Smooth muscle cell (in vitro differentiated cells): ENCODE results near the gene KCTD15. TPM values are rescaled to one million over a fixed set of nuclear protein-coding genes. Genes with fewer than 3 reads are reported as not detected.

Source experiments
- DNase-seq: peaks from one replicate; lab custom pipeline; 2025; ENCODE audit not compliant: unreplicated experiment; lab: John Stamatoyannopoulos, UW
- H2AFZ ChIP-seq: fragments of 200-600 bp; sonication (generic); 2 replicates; pipeline ENCODE4 v1.6.0; 2016; ENCODE audit warnings: antibody characterized with exemption, low read depth, mild to moderate bottlenecking
- H3F3A ChIP-seq: fragments of 200-600 bp; sonication (generic); 2 replicates; pipeline ENCODE4 v1.6.0; 2017; ENCODE audit warnings: antibody characterized with exemption, low read depth
- H3K27ac ChIP-seq: fragments of 200-600 bp; sonication (generic); 2 replicates; pipeline ENCODE4 v1.5.1; 2016; ENCODE audit warnings: low read depth, mild to moderate bottlenecking
- H3K27me3 ChIP-seq: fragments of 200-600 bp; sonication (generic); 2 replicates; pipeline ENCODE4 v1.6.1; 2016; ENCODE audit warnings: low read depth, mild to moderate bottlenecking
- H3K36me3 ChIP-seq: fragments of 200-600 bp; sonication (generic); 2 replicates; pipeline ENCODE4 v1.5.1; 2016; ENCODE audit warnings: low read depth
- H3K4me1 ChIP-seq: fragments of 200-600 bp; sonication (generic); 2 replicates; pipeline ENCODE4 v1.5.1; 2016; ENCODE audit warnings: low read depth
- H3K4me2 ChIP-seq: fragments of 200-600 bp; sonication (generic); 2 replicates; pipeline ENCODE4 v1.6.0; 2016; ENCODE audit warnings: mild to moderate bottlenecking
- H3K4me3 ChIP-seq: fragments of 200-600 bp; sonication (generic); 2 replicates; pipeline ENCODE4 v1.5.1; 2016; ENCODE audit warnings: mild to moderate bottlenecking
- H3K79me2 ChIP-seq: fragments of 200-600 bp; sonication (generic); 2 replicates; pipeline ENCODE4 v1.6.0; 2016; ENCODE audit warnings: low read depth, mild to moderate bottlenecking
- H3K9ac ChIP-seq: fragments of 200-600 bp; sonication (generic); 2 replicates; pipeline ENCODE4 v1.6.0; 2016; ENCODE audit warnings: low read depth
- H3K9me3 ChIP-seq: fragments of 200-600 bp; sonication (generic); replicated peaks from 2 replicates; pipeline ENCODE4 v1.5.1; 2016; ENCODE audit warnings: low read depth
- H4K20me1 ChIP-seq: fragments of 200-600 bp; sonication (generic); 2 replicates; pipeline ENCODE4 v1.6.0; 2016; ENCODE audit warnings: low read depth
- WGBS: methylation state at CpG from one replicate; pipeline ENCODE4 v1.1.7; 2016; ENCODE audit warnings: low lambda C conversion rate; 5-methylcytosine and 5-hydroxymethylcytosine counted together
- polyA plus RNA-seq: library from polyadenylated mRNA; unstranded; fragments of >200 nt; fragmentation: Nextera tagmentation; extraction: Ambion mirVana; gene quantifications from 2 replicates; pipeline ENCODE4 v1.2.1, GENCODE V29; 2016
- total RNA-seq: library from RNA; depleted of rRNA; stranded (reverse); fragments of >200 nt; gene quantifications from 2 replicates; pipeline ENCODE4 v1.2.3, GENCODE V29; 2014
- TF ChIP-seq, protein P1 (sequence below): fragments of 200-600 bp; sonication (generic); IDR thresholded peaks from 2 replicates; pipeline ENCODE4 v1.5.1; 2017; ENCODE audit warnings: borderline replicate concordance, mild to moderate bottlenecking, antibody characterized with exemption; ENCODE audit not compliant: insufficient read depth, poor library complexity, severe bottlenecking

KCTD15 gene
- total and polyA plus RNA-seq, 2 experiments from 2014 or later = 9.6 to 54.3 TPM

DNA sequence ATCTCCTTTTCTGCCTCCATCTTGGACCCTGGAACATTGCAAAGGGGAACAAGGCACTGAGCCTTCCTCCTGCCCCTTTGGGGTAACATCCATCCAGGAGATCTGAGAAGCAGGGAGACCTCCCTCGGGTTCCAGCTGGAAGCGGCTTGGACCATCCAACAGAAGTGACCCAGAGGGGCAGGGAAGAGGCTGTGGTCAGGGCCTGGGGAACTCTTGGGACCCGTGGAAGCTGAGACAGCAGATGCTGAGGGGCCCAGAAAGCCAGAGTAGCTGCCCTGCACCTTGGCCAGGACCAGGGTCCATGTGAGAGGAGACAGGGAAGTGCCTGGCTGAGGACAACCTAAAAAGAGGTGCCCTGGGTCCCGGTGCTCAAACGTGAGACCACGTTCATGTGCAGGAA, 21.9 kb upstream of the KCTD15 start:
- Histone ChIP-seq H4K20me1 (no peaks in the 10 kb centered on the region), H3K9ac (no peak overlapping the region), H3K4me3 (no peak overlapping the region), H3K4me2 (no peak overlapping the region), H3K79me2 (no peaks in the 10 kb centered on the region), H3K9me3 (no peaks in the 10 kb centered on the region), H3K36me3 (no peaks in the 10 kb centered on the region), H3K27ac (no peak overlapping the region), H3K27me3 (peaks cover 10% of the 10 kb centered on the region), H3K4me1 (no peaks in the 10 kb centered on the region), H2AFZ (no peak overlapping the region), H3F3A (no peaks in the 10 kb centered on the region)
- TF ChIP-seq, protein P1, sequence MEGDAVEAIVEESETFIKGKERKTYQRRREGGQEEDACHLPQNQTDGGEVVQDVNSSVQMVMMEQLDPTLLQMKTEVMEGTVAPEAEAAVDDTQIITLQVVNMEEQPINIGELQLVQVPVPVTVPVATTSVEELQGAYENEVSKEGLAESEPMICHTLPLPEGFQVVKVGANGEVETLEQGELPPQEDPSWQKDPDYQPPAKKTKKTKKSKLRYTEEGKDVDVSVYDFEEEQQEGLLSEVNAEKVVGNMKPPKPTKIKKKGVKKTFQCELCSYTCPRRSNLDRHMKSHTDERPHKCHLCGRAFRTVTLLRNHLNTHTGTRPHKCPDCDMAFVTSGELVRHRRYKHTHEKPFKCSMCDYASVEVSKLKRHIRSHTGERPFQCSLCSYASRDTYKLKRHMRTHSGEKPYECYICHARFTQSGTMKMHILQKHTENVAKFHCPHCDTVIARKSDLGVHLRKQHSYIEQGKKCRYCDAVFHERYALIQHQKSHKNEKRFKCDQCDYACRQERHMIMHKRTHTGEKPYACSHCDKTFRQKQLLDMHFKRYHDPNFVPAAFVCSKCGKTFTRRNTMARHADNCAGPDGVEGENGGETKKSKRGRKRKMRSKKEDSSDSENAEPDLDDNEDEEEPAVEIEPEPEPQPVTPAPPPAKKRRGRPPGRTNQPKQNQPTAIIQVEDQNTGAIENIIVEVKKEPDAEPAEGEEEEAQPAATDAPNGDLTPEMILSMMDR = no peak
- 86% methylated on average over 6 of the region's 6 CpGs for WGBS
- no peak for DNase-seq

DNA sequence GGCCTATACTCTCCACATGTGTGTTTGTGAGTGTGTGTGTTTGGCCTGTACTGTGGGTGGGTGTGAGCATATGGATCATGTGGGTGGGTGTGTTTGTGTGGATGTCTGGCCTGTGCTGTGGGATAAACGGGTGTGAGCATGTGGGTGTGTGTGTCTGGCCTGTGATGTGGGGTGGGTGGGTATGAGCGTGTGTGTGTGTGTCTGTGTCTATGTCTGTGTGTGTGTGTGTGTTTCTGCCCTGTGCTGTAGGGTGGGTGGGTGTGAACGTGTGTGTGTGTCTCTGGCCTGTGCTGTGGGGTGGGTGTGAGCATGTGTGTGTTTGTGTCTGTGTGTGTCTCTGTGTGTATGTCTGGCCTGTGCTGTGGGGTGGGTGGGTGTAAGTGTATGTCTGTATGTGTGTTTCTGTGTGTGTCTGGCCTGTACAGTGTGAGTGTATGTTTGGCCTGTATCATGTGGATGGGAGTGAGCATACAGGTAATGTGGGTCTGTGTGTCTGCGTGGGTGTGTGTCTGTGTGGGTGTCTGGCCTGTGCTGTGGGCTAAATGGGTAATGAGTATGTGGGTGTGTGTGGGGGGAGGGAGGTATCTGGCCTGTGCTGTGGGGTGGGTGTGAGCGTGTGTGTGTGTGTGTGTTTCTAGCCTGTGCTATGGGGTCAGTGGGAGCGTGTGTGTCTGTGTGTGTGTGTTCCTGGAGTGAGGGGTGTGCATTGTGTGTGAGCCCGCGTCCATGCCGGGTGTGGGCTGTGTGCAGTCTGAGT, 20.8 kb upstream of the KCTD15 start:
- DNase-seq = no peak

DNA sequence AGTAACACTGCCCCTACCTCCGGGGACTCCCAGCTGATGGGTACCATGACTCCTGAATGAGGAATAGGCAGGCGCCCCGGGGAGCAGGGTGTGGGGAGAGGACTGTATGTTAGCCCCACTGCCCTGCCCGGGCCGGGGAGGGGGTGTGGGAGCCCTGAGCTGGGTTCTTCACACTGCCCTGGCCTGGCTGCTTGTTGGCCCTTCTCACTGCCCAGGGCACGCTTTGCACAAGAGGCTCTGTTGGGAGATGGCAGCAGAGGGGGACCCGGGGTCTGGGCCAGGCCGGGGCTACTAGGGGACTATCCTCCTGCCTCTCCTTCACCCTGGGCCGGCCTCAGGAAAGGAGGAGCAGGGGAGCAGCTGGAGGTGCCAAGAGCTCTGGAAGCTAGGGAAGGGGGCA, 19.3 kb upstream of the KCTD15 start:
- H3K27me3 ChIP-seq = no peaks in the 10 kb centered on the region
- no peaks in the 10 kb centered on the region for H3K4me1 ChIP-seq
- no peak overlapping the region for H3K4me3 ChIP-seq
- no peak for DNase-seq
- no peaks in the 10 kb centered on the region for H3K36me3 ChIP-seq
- no peak overlapping the region for H3K9ac ChIP-seq
- H3K79me2 ChIP-seq = no peaks in the 10 kb centered on the region
- H3K27ac ChIP-seq = no peak overlapping the region
- H3F3A ChIP-seq = no peaks in the 10 kb centered on the region
- H2AFZ ChIP-seq = no peak overlapping the region
- WGBS = 93% methylated on average over 8 of the region's 9 CpGs
- TF ChIP-seq, protein P1 = no peak
- H3K4me2 ChIP-seq = no peak overlapping the region
- H4K20me1 ChIP-seq = no peaks in the 10 kb centered on the region
- no peaks in the 10 kb centered on the region for H3K9me3 ChIP-seq

More for the DNA sequence above, 20.8 kb upstream of the KCTD15 start:
- Histone ChIP-seq H3K9me3 (no peaks in the 10 kb centered on the region), H3K4me1 (no peaks in the 10 kb centered on the region), H3K4me2 (no peak overlapping the region), H3K4me3 (no peak overlapping the region), H3K79me2 (no peaks in the 10 kb centered on the region), H2AFZ (no peak overlapping the region), H3K36me3 (no peaks in the 10 kb centered on the region), H3F3A (no peaks in the 10 kb centered on the region), H3K27me3 (peaks cover 2% of the 10 kb centered on the region), H4K20me1 (no peaks in the 10 kb centered on the region), H3K9ac (no peak overlapping the region), H3K27ac (no peak overlapping the region)
- TF ChIP-seq, protein P1 = no peak
- WGBS = 85% methylated on average over 9 of the region's 9 CpGs

DNA sequence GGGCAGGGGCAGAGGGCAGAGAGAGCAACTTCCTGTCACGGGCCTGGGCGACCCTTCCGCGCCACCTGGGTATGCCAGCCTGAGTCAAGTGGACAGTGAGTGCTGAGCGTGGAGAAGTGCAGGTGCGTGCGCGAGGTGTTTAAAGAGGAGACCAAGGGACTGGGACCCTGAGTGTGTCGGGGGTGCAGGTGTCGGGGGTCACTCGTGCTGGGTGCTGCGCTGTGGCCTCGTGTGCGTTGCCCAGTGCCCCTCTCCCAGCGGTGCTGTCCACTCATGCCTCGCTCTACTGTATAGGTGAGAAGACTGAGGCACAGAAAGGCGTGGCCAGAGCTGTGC, 18.9 kb upstream of the KCTD15 start:
- no peak for DNase-seq
- H3K4me1 ChIP-seq = no peaks in the 10 kb centered on the region
- no peak overlapping the region for H3K27ac ChIP-seq
- H3K27me3 ChIP-seq = no peaks in the 10 kb centered on the region
- no peak overlapping the region for H3K4me2 ChIP-seq
- 60% methylated on average over 16 of the region's 17 CpGs for WGBS
- no peaks in the 10 kb centered on the region for H3F3A ChIP-seq
- no peaks in the 10 kb centered on the region for H3K36me3 ChIP-seq
- H3K9ac ChIP-seq = no peak overlapping the region
- no peaks in the 10 kb centered on the region for H3K9me3 ChIP-seq
- H4K20me1 ChIP-seq = no peaks in the 10 kb centered on the region
- no peak overlapping the region for H2AFZ ChIP-seq
- TF ChIP-seq, protein P1 = no peak
- H3K4me3 ChIP-seq = no peak overlapping the region
- no peaks in the 10 kb centered on the region for H3K79me2 ChIP-seq
